ENCODE results near the gene LCNL1. TPM values are rescaled to one million over a fixed set of nuclear protein-coding genes. Genes with fewer than 3 reads are reported as not detected.
A peak's percentile ranks its signal among the peaks of the same experiment; 100 is the strongest.
"Not testable (repeated sequence)": the region's sequence is repeated elsewhere in the genome, so short reads cannot be mapped to it uniquely, and the experiment has no call there.

Gene LCNL1
- polyA plus RNA-seq, 4 donors, result 0.08 to 0.35 (median 0.19) TPM

GRCh38 chr9:137020771-137021567 lies 38.2 kb downstream of the LCNL1 start:
- no peak for DNase-seq (ENCODE audit: low read depth in 4 of 4, low spot score in 3 of 4)

- no peak for DNase-seq (ENCODE audit: low read depth in 4 of 4, low spot score in 3 of 4)
Observed at GRCh38 chr9:137021568-137021978, 38.8 kb downstream of the LCNL1 start.

GRCh38 chr9:137021979-137022661 lies 39.3 kb downstream of the LCNL1 start:
- no peak for DNase-seq (ENCODE audit: low read depth in 4 of 4, low spot score in 3 of 4)

- no peak for DNase-seq (ENCODE audit: low read depth in 4 of 4, low spot score in 3 of 4)
Observed at GRCh38 chr9:137022662-137023008, 39.8 kb downstream of the LCNL1 start.

- DNase-seq (ENCODE audit: low read depth in 4 of 4, low spot score in 3 of 4), result no peak
Observed at GRCh38 chr9:137023157-137023556, 40.4 kb downstream of the LCNL1 start.

- DNase-seq (ENCODE audit: low read depth in 4 of 4, low spot score in 3 of 4), result no peak
Observed at GRCh38 chr9:137023583-137023991, 40.8 kb downstream of the LCNL1 start.

- peak in 3 of 4 donors; percentile 62 to 74 (median 66) for DNase-seq (ENCODE audit: low read depth in 4 of 4, low spot score in 3 of 4)
Observed at GRCh38 chr9:137025517-137025966, 42.7 kb downstream of the LCNL1 start.

- DNase-seq (ENCODE audit: low read depth in 4 of 4, low spot score in 3 of 4), result no peak
Observed at GRCh38 chr9:137026384-137026783, 43.6 kb downstream of the LCNL1 start.

- no peak for DNase-seq (ENCODE audit: low read depth in 4 of 4, low spot score in 3 of 4)
Observed at GRCh38 chr9:137026828-137027227, 44.0 kb downstream of the LCNL1 start.

- no peak for DNase-seq (ENCODE audit: low read depth in 4 of 4, low spot score in 3 of 4)
Observed at GRCh38 chr9:137027369-137028262, 44.8 kb downstream of the LCNL1 start, which contains the start of gene ABCA2. Gene ABCA2 (minus strand): TSS chr9:137028237. CDS start chr9:137028140, 97 bp downstream.

GRCh38 chr9:137028263-137029057 lies 45.7 kb downstream of the LCNL1 start:
- no peak for DNase-seq (ENCODE audit: low read depth in 4 of 4, low spot score in 3 of 4)

- no peak for DNase-seq (ENCODE audit: low read depth in 4 of 4, low spot score in 3 of 4)
Observed at GRCh38 chr9:137029058-137029936, 46.5 kb downstream of the LCNL1 start.

GRCh38 chr9:137030006-137030405 lies 47.2 kb downstream of the LCNL1 start:
- DNase-seq (ENCODE audit: low read depth in 4 of 4, low spot score in 3 of 4), result no peak

GRCh38 chr9:137030538-137031527 lies 48.0 kb downstream of the LCNL1 start:
- no peak for DNase-seq (ENCODE audit: low read depth in 4 of 4, low spot score in 3 of 4)

- DNase-seq (ENCODE audit: low read depth in 4 of 4, low spot score in 3 of 4), result no peak
Observed at GRCh38 chr9:137031904-137032640, 49.3 kb downstream of the LCNL1 start, which contains the start of gene FUT7. Gene FUT7 (minus strand): TSS chr9:137032088. CDS start chr9:137031991, 97 bp downstream.

- no peak for DNase-seq (ENCODE audit: low read depth in 4 of 4, low spot score in 3 of 4)
Observed at GRCh38 chr9:137032858-137033257, 50.1 kb downstream of the LCNL1 start.

GRCh38 chr9:137033481-137033880 lies 50.7 kb downstream of the LCNL1 start:
- not testable (repeated sequence) for DNase-seq (ENCODE audit: low read depth in 4 of 4, low spot score in 3 of 4)
